Fibroblast of skin of right quadriceps (primary cell): Measurements from ENCODE around the gene TSHZ3.
A peak's percentile ranks its signal among the peaks of the same experiment; 100 is the strongest.

Experiments used
- DNase-seq: peaks from one replicate; pipeline ENCODE4 v3.0.0-alpha.2; 2013

Gene TSHZ3

DNA sequence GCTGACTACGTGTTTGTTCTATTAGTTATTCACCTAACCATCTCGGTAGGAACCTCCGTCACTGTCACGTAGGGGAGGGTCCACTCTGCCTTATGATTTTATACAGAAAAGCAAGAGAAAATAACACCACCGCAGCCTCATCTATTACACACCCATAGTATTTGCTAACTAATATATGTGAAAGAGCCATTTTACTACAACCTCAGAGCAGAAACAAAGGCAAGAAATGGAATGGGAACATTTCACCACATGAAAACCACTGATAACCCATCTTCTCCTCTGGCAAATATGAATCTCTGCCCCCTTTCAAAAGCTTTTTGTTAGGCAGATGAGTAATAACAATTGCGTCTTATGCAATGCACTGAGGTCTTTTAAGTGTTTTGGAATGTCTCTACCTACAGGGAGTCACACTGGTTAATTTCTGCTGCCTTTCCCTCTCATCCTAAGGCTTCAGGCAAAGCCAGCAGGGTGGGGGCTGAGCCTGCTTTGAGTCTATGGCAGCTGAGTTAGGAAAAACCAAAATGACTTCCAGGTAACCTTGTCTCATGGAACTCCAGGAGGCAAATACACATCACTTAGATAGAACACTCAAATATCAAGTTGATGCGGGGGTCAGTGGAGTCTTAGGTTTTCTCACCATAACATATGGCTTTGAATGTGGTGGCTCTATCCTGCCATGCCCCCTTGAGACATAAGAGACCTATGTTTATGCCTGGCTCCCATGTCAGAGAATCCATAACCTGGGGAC, 15.0 kb downstream of the TSHZ3 start:
- peak; percentile 75 for DNase-seq

DNA sequence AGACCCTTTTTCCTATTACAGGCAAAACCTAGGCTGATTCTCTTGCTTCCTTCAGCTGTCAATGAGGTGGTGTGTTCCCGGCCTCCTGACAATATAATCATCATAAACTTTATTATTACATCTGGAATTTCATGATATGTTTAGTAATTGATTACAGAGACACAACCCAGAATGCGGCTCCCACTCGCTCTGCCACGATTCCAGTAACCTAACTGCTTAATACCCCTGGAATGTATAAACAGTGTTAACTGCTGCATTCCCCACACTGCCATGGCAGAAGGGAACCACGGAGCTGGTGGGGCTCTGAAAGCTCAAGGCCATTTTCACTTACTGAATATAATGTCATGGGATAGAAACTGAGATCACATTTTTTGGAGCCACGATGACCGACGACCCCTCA, 17.1 kb downstream of the TSHZ3 start:
- DNase-seq = peak; percentile 84

- DNase-seq = no peak
Observed at GRCh38 chr19:31331536-31331935, 17.7 kb downstream of the TSHZ3 start.

- DNase-seq = no peak
Observed at GRCh38 chr19:31330761-31331160, 18.5 kb downstream of the TSHZ3 start.

GRCh38 chr19:31330237-31330636, 19.0 kb downstream of the TSHZ3 start:
- DNase-seq = no peak

DNA sequence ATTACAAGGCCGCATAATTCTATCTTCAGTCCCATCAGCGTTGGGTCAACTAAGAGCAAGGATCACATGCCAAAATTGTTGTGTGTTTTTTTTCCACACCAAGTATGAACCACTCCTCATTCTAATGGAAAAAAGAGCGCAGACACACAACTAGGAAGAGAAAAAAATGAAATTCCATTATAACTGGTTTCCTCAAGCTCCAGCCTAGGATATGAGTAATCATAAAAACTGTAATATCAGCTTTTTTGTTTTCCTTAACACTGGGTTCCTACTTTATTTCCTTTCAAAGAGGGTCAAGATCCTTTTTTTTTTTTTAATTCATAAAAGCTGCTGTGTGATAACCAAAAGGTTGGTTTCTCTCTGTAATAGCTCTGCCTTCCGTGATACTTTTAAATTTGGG, 19.4 kb downstream of the TSHZ3 start:
- DNase-seq = no peak

- no peak for DNase-seq
Observed at GRCh38 chr19:31328238-31328637, 21.0 kb downstream of the TSHZ3 start.

- no peak for DNase-seq
Observed at GRCh38 chr19:31326329-31327028, 22.8 kb downstream of the TSHZ3 start.

- no peak for DNase-seq
Observed at GRCh38 chr19:31325342-31325741, 23.9 kb downstream of the TSHZ3 start.

DNA sequence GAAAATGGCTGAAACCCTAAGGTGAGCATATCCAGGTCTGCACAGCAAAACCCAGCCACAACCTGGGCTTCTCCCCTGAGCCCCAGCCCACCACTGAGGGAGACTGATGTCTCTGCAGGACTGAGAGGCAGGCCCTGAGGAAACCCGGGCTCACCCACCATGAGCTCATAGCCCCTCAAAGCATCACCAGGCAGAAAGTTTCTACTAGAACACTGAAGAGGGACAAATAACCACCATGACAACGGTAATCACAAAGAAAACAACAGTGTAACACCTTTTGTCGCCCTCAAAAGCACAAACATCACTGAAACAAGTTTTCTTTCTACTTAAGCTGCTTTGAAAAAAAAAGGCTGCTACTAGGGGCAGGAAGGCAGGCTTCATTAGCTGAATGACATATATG, 29.8 kb downstream of the TSHZ3 start:
- no peak for DNase-seq

- DNase-seq = no peak
Observed at GRCh38 chr19:31318790-31319425, 30.3 kb downstream of the TSHZ3 start.

GRCh38 chr19:31317570-31317969, 31.7 kb downstream of the TSHZ3 start:
- no peak for DNase-seq

GRCh38 chr19:31317093-31317492, 32.1 kb downstream of the TSHZ3 start:
- no peak for DNase-seq

DNA sequence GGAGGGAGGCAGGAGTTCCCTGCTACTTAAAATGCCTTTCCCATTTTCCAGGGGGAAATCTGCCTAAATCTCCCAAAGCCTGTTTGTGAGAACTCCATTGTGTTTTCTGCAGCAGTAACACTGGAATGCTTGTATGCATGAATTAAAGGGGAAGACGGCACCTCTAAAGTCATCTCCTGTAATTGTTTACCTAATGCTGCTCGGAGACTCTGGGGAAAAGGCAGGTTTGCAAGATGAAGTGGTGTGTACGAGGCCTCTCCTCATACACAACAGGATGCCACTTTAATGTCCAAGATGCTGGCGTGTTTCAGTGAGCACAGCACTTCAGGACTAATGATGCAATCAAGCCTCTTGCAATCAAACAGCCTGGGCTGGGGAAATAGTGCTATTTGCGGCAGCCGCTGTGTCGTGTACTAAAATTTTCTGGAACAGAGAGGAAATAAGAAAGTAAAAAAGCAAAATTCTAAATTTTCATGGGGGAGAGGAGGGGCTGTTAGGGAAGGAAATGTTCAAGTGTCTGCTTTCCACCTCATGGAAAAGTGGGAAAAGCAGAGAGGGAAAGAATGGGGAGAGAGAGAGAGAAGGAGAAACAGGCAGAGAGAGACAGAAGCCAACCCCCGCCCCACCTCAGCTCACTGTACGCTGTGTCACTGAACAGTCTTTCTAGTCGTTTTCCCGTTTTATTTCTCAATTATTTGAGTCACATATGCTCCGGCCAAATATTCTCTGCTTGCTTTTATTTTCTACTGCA, 32.9 kb downstream of the TSHZ3 start:
- DNase-seq = peak; percentile 47

DNA sequence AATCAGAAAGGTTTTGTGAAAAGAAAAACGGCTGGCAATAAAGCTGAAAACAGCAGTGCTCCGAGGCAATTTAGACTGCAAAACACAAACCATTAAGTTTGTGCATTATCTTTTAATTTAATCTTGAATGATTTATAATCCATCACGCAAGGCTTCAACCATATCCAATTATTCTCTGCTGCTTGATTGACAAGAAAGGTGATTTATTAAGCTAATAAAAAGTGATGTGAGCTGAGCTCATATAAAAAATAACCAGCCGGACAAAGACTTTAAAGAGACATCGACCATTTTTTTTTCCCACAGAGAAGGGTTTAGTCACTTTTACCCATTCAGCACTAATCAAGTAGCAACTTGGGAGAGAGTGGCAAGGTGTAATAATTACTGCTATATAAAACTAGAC, 33.6 kb downstream of the TSHZ3 start:
- no peak for DNase-seq

GRCh38 chr19:31314849-31315629, 34.2 kb downstream of the TSHZ3 start:
- DNase-seq = no peak

GRCh38 chr19:31314156-31314555, 35.1 kb downstream of the TSHZ3 start:
- no peak for DNase-seq

- no peak for DNase-seq
Observed at GRCh38 chr19:31313291-31314030, 35.8 kb downstream of the TSHZ3 start.

GRCh38 chr19:31312677-31313244, 36.5 kb downstream of the TSHZ3 start:
- peak; percentile 17 for DNase-seq

GRCh38 chr19:31312009-31312676, 37.1 kb downstream of the TSHZ3 start:
- peak; percentile 85 for DNase-seq
